GM06990 (cell line): Measurements from ENCODE around the gene MAD1L1.

Experiments used
- DNase-seq: peaks from one replicate; pipeline ENCODE4 v3.0.0-alpha.2; 2011; ENCODE audit not compliant: insufficient read length; ENCODE audit errors: extremely low read depth
- H3K27me3 ChIP-seq: replicated peaks from 2 replicates; pipeline ENCODE4 v1.6.0; 2011; ENCODE audit warnings: low read length; ENCODE audit not compliant: control insufficient read depth, insufficient read depth
- H3K36me3 ChIP-seq: 2 replicates; pipeline ENCODE4 v1.5.1; 2011; ENCODE audit warnings: low read length; ENCODE audit not compliant: control insufficient read depth, insufficient read depth
- H3K4me3 ChIP-seq: replicated peaks from 2 replicates; pipeline ENCODE4 v1.5.1; 2011; ENCODE audit warnings: low read depth, mild to moderate bottlenecking, control low read depth, low read length
- TF ChIP-seq, protein P1 (sequence below): IDR thresholded peaks from 2 replicates; pipeline ENCODE4 v1.5.1; 2011; ENCODE audit warnings: low read length, control low read depth, mild to moderate bottlenecking, inconsistent platforms; ENCODE audit not compliant: insufficient read depth, poor library complexity, severe bottlenecking

MAD1L1 gene

DNA sequence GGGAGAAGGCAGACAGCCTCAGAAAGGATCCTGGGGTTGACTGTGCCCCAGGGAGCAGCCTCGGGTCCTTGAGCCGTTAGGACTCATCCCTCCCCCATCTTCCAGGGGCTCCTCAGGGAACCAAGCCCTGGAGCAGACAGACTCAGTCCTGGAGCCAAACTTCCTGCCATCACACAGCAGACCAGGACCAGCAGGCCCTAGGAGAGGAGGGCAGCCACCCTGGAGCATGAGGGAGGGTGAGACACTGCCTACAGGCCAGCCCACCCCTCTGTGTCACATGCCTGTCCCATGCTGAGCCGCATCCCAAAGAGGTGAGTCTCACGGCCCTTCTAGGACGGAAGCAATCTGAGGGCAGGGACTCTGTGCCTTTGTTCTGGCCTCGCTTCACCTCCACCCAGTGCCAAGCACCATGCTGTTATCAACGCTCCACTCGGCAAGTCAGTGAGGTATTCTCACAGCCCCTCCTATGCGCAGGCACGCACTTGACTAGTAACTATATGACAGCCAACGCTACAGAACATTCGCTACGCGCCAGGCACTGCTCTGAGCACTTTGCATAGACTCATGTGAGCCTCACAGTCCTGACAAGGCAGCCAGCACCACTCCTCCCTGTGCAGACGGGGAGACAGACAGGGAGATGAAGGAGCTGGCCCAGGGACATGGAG lies 19.1 kb downstream of the MAD1L1 start:
- Histone ChIP-seq H3K27me3 (no peaks in the 10 kb centered on the region), H3K4me3 (no peak overlapping the region), H3K36me3 (peaks cover 65% of the 10 kb centered on the region)
- TF ChIP-seq, protein P1, sequence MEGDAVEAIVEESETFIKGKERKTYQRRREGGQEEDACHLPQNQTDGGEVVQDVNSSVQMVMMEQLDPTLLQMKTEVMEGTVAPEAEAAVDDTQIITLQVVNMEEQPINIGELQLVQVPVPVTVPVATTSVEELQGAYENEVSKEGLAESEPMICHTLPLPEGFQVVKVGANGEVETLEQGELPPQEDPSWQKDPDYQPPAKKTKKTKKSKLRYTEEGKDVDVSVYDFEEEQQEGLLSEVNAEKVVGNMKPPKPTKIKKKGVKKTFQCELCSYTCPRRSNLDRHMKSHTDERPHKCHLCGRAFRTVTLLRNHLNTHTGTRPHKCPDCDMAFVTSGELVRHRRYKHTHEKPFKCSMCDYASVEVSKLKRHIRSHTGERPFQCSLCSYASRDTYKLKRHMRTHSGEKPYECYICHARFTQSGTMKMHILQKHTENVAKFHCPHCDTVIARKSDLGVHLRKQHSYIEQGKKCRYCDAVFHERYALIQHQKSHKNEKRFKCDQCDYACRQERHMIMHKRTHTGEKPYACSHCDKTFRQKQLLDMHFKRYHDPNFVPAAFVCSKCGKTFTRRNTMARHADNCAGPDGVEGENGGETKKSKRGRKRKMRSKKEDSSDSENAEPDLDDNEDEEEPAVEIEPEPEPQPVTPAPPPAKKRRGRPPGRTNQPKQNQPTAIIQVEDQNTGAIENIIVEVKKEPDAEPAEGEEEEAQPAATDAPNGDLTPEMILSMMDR, result no peak
- DNase-seq, result no peak

DNA sequence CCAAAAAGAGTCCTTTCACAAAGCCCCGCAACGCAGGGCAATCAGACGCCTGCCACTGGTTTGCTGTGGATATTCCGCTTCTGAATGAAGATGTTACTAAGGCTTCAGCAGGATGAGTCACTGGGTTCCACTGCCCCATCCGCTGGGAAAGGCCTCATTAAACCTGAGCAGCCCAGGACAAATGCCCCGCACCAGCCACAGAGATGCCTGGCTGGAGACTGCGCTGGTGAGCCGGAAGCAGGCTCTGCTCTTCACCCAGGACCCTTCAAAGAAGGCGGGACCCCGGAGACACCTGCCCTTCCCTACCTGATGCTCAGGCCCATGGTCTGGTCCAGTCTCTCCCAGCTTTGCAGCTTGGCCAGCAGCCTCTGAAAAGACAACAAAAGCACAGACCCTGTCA lies 19.8 kb downstream of the MAD1L1 start:
- TF ChIP-seq, protein P1, result no peak
- H3K36me3 ChIP-seq, result peaks cover 66% of the 10 kb centered on the region
- no peak for DNase-seq
- no peaks in the 10 kb centered on the region for H3K27me3 ChIP-seq
- no peak overlapping the region for H3K4me3 ChIP-seq

DNA sequence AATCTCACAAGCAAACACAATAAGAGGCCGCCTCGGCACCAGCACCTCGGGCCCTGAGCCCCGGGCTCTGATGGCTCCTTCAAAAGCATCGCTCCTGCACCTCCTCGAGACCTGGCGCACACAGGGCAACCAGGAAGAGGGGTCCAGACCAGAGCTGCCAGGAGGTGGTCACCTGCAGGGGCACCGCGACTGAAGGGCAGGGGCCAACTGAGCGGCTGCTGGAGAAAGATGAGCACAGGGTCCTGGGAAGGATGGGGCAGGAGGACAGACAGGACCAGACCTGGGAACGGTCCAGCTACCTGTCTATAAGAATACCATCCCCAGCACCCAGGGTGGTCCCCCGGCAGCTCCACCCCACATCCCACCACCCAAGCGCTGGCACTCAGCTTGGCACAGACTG lies 20.8 kb downstream of the MAD1L1 start:
- Histone ChIP-seq H3K27me3 (no peaks in the 10 kb centered on the region), H3K36me3 (peaks cover 62% of the 10 kb centered on the region), H3K4me3 (no peak overlapping the region)
- TF ChIP-seq, protein P1, result no peak
- no peak for DNase-seq

DNA sequence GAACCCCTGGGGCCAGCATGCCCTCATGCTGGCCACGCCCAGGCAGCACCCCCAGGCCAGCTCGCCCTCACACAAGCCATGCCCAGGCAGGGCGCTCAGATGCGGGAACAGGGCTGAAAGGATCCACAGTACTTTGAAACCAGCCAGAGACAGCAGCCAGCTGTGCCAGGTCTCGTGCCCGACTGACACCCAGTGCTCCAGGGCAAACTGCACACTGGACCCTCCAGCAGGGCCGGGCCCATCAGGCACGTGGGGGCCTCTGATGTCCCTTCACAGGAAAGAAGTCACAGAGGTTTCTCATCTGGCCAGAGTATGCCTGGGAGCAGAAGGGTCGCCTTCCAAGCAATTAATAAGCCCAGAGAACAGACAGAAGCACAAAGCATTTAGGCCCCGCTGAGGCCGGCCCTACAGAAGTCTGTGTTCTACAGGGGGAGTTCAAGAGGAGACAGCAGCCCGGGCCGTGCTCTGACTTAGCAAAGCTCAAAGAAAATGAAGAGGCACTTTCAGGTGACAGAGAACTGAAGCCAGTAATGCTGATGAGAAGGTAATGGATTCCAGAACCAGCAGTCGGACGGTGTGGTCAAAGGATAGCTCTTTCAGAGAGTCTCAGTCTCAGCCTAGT lies 21.4 kb downstream of the MAD1L1 start:
- TF ChIP-seq, protein P1, result no peak
- H3K36me3 ChIP-seq, result peaks cover 57% of the 10 kb centered on the region
- no peak overlapping the region for H3K4me3 ChIP-seq
- H3K27me3 ChIP-seq, result no peaks in the 10 kb centered on the region
- DNase-seq, result no peak

DNA sequence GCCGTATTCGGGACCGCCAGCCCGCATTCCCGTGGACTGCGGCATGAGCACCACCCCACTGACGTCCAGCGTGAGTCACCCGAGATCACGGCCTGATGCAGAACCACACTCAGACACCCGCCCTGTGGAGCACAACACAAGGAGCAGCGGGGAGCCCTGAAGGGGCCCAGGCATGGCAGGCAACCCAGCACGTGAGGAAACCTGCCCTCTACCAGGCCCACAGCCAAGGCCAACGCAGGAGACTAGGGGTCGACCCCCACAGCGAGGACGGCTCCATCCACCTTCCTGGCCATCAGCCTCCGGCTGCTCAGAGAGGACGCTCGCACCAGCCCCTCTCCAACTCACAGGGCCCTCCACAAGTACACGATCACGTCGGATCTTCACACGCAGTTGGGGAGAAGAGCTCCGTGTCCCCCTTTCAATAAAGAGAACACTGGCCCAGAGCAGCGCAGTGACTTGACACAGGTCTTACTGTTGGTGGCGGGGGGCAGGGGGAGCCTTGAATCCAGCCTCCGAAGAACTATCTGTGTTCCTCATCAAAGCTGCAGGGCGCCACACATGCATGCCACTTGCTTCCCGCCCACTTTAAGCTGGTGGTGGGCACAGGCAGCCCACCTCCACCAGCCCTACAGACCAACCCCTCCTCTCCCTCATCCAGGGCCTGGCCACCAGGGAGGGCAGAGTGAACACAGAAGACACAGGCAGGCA lies 22.0 kb downstream of the MAD1L1 start:
- no peaks in the 10 kb centered on the region for H3K27me3 ChIP-seq
- TF ChIP-seq, protein P1, result no peak
- no peak overlapping the region for H3K4me3 ChIP-seq
- DNase-seq, result no peak
- peaks cover 53% of the 10 kb centered on the region for H3K36me3 ChIP-seq
